KMS-11 (cell line): ENCODE results near the gene ALPK3.

ENCODE experiments used
- H2AFZ ChIP-seq: fragments of 200-600 bp; sonication (generic); 2 replicates; pipeline ENCODE4 v1.6.1; 2016; ENCODE audit warnings: antibody characterized with exemption, mixed run types, low read depth
- H3K27ac ChIP-seq: fragments of 200-600 bp; sonication (generic); 2 replicates; pipeline ENCODE4 v1.6.1; 2016; ENCODE audit warnings: mild to moderate bottlenecking, mixed run types
- H3K27me3 ChIP-seq: fragments of 200-600 bp; sonication (generic); 2 replicates; pipeline ENCODE4 v1.6.1; 2017; ENCODE audit warnings: mild to moderate bottlenecking, low read depth, mixed run types, moderate library complexity; ENCODE audit not compliant: insufficient read depth
- H3K36me3 ChIP-seq: fragments of 200-600 bp; sonication (generic); 2 replicates; pipeline ENCODE4 v1.6.1; 2017; ENCODE audit warnings: mild to moderate bottlenecking, mixed run types; ENCODE audit not compliant: insufficient read depth
- H3K4me1 ChIP-seq: fragments of 200-600 bp; sonication (generic); 2 replicates; pipeline ENCODE4 v1.6.1; 2016; ENCODE audit warnings: mild to moderate bottlenecking, low read depth, mixed run types; ENCODE audit not compliant: poor library complexity, severe bottlenecking
- H3K4me2 ChIP-seq: fragments of 200-600 bp; sonication (generic); 2 replicates; pipeline ENCODE4 v1.7.0; 2016; ENCODE audit warnings: mild to moderate bottlenecking, mixed run types
- H3K4me3 ChIP-seq: fragments of 200-600 bp; sonication (generic); IDR thresholded peaks from 2 replicates; pipeline ENCODE4 v1.6.1; 2017; ENCODE audit warnings: low read depth, low read length, mixed read lengths; ENCODE audit not compliant: insufficient read depth
- H3K79me2 ChIP-seq: fragments of 200-600 bp; sonication (generic); 2 replicates; pipeline ENCODE4 v1.6.1; 2016; ENCODE audit warnings: low read depth, mixed run types; ENCODE audit not compliant: insufficient read depth
- H3K9ac ChIP-seq: fragments of 200-600 bp; sonication (generic); 2 replicates; pipeline ENCODE4 v1.6.1; 2016; ENCODE audit warnings: mild to moderate bottlenecking, mixed run types
- H4K20me1 ChIP-seq: fragments of 200-600 bp; sonication (generic); 2 replicates; pipeline ENCODE4 v1.6.1; 2016; ENCODE audit warnings: mild to moderate bottlenecking, mixed run types; ENCODE audit not compliant: insufficient read depth
- CTCF ChIP-seq: fragments of 200-600 bp; sonication (generic); conservative IDR thresholded peaks from 2 replicates; pipeline ENCODE4 v1.6.1; 2017; ENCODE audit warnings: low read depth, mild to moderate bottlenecking, antibody characterized with exemption, low read length, moderate library complexity, mixed read lengths

Gene ALPK3

GRCh38 chr15:84773716-84774115, 43.4 kb upstream of the ALPK3 start:
- peaks cover 37% of the 10 kb centered on the region; the same call in 1 of the 2 replicates for H3K79me2 ChIP-seq

GRCh38 chr15:84775867-84776449, 41.2 kb upstream of the ALPK3 start:
- Histone ChIP-seq H3K36me3 (peaks cover 4% of the 10 kb centered on the region; the same call in 1 of the 2 replicates), H3K4me3 (no peak overlapping the region), H3K9ac (no peak overlapping the region), H3K4me1 (no peaks in the 10 kb centered on the region), H4K20me1 (no peaks in the 10 kb centered on the region), H3K4me2 (no peak overlapping the region), H2AFZ (no peak overlapping the region), H3K79me2 (peaks cover 43% of the 10 kb centered on the region; the same call in 1 of the 2 replicates), H3K27me3 (no peaks in the 10 kb centered on the region), H3K27ac (no peak overlapping the region)
- TF ChIP-seq CTCF = no peak

More at GRCh38 chr15:84773716-84774115, 43.4 kb upstream of the ALPK3 start:
- H3K4me2 ChIP-seq = no peak overlapping the region
- TF ChIP-seq CTCF = no peak
- no peak overlapping the region for H3K4me3 ChIP-seq
- H2AFZ ChIP-seq = no peak overlapping the region
- no peaks in the 10 kb centered on the region for H3K4me1 ChIP-seq
- H3K27ac ChIP-seq = no peak overlapping the region
- H3K9ac ChIP-seq = no peak overlapping the region
- H3K27me3 ChIP-seq = no peaks in the 10 kb centered on the region
- H4K20me1 ChIP-seq = no peaks in the 10 kb centered on the region
- peaks cover 9% of the 10 kb centered on the region; the same call in 1 of the 2 replicates for H3K36me3 ChIP-seq

- no peak overlapping the region for H3K27ac ChIP-seq
Observed at GRCh38 chr15:84778194-84778593, 39.0 kb upstream of the ALPK3 start.

GRCh38 chr15:84780492-84780891, 36.7 kb upstream of the ALPK3 start:
- Histone ChIP-seq H3K27ac (no peak overlapping the region), H3K36me3 (peaks cover 1% of the 10 kb centered on the region; the same call in 1 of the 2 replicates), H3K27me3 (no peaks in the 10 kb centered on the region), H4K20me1 (no peaks in the 10 kb centered on the region), H3K4me3 (no peak overlapping the region), H2AFZ (no peak overlapping the region), H3K9ac (no peak overlapping the region), H3K79me2 (peaks cover 21% of the 10 kb centered on the region; the same call in 1 of the 2 replicates), H3K4me1 (no peaks in the 10 kb centered on the region), H3K4me2 (no peak overlapping the region)
- no peak for TF ChIP-seq CTCF

More at GRCh38 chr15:84778194-84778593, 39.0 kb upstream of the ALPK3 start:
- no peaks in the 10 kb centered on the region for H4K20me1 ChIP-seq
- H3K79me2 ChIP-seq = peaks cover 43% of the 10 kb centered on the region; the same call in 1 of the 2 replicates
- no peak overlapping the region for H3K4me2 ChIP-seq
- no peak for TF ChIP-seq CTCF
- no peak overlapping the region for H3K4me3 ChIP-seq
- no peaks in the 10 kb centered on the region for H3K4me1 ChIP-seq
- H2AFZ ChIP-seq = no peak overlapping the region
- peaks cover 4% of the 10 kb centered on the region; the same call in 1 of the 2 replicates for H3K36me3 ChIP-seq
- H3K9ac ChIP-seq = no peak overlapping the region
- H3K27me3 ChIP-seq = no peaks in the 10 kb centered on the region
